Activated CD8-positive, alpha-beta memory T cell treated with anti-CD3 and anti-CD28 coated beads, Interleukin-2, amount 50 U/mL, for 1 hour (primary cell): Measurements from ENCODE around the gene GPHN.
"Not testable (repeated sequence)": the region's sequence is repeated elsewhere in the genome, so short reads cannot be mapped to it uniquely, and the experiment has no call there.

ENCODE experiments used
- DNase-seq: peaks from one replicate; pipeline ENCODE4 v3.0.0-alpha.2; 2020; ENCODE audit errors: extremely low read depth

Gene GPHN

GRCh38 chr14:66502836-66503235 is 5.1 kb upstream of the GPHN start:
- DNase-seq, result not testable (repeated sequence)

- no peak for DNase-seq
These were observed 4.4 kb upstream of the GPHN start for GRCh38 chr14:66503532-66503931.

- DNase-seq, result no peak
These were observed 696 bp upstream of the GPHN start for GRCh38 chr14:66507181-66507721.

- no peak for DNase-seq
These were observed 549 bp downstream of the GPHN start for GRCh38 chr14:66508547-66508845.

- no peak for DNase-seq
These were observed 1.1 kb downstream of the GPHN start for GRCh38 chr14:66508846-66509621.

GRCh38 chr14:66509874-66510273 is 1.9 kb downstream of the GPHN start:
- DNase-seq, result no peak

- DNase-seq, result no peak
These were observed 3.9 kb downstream of the GPHN start for GRCh38 chr14:66511849-66512248.

GRCh38 chr14:66514213-66514612 is 6.3 kb downstream of the GPHN start:
- DNase-seq, result no peak

- DNase-seq, result no peak
These were observed 22.6 kb downstream of the GPHN start for GRCh38 chr14:66530526-66530925.

- no peak for DNase-seq
These were observed 31.1 kb downstream of the GPHN start for GRCh38 chr14:66539034-66539433.

GRCh38 chr14:66540038-66540437 is 32.1 kb downstream of the GPHN start:
- no peak for DNase-seq

GRCh38 chr14:66541627-66542026 is 33.7 kb downstream of the GPHN start:
- DNase-seq, result no peak

- no peak for DNase-seq
These were observed 36.0 kb downstream of the GPHN start for GRCh38 chr14:66543996-66544395.

- DNase-seq, result not testable (repeated sequence)
These were observed 37.2 kb downstream of the GPHN start for GRCh38 chr14:66545191-66545590.

- not testable (repeated sequence) for DNase-seq
These were observed 37.8 kb downstream of the GPHN start for GRCh38 chr14:66545751-66546150.

- DNase-seq, result no peak
These were observed 55.8 kb downstream of the GPHN start for GRCh38 chr14:66563731-66564130.

- no peak for DNase-seq
These were observed 60.3 kb downstream of the GPHN start for GRCh38 chr14:66568220-66568619.

- no peak for DNase-seq
These were observed 64.9 kb downstream of the GPHN start for GRCh38 chr14:66572826-66573225.

- DNase-seq, result no peak
These were observed 67.1 kb downstream of the GPHN start for GRCh38 chr14:66575014-66575413.

GRCh38 chr14:66575939-66576338 is 68.0 kb downstream of the GPHN start:
- no peak for DNase-seq

- not testable (repeated sequence) for DNase-seq
These were observed 79.8 kb downstream of the GPHN start for GRCh38 chr14:66587753-66588152.

GRCh38 chr14:66595394-66595793 is 87.4 kb downstream of the GPHN start:
- no peak for DNase-seq

- no peak for DNase-seq
These were observed 88.5 kb downstream of the GPHN start for GRCh38 chr14:66596241-66596985.
